Memory B cell (primary cell): ENCODE data around the gene SLC9A6.
"Not testable (repeated sequence)": the region's sequence is repeated elsewhere in the genome, so short reads cannot be mapped to it uniquely, and the experiment has no call there.

Source experiments
- ATAC-seq: fragments of 150-1000 bp; cut with Tn5 transposase; 2 replicates; pipeline ENCODE4 v1.10.0; 2021; ENCODE audit warnings: low read depth, mild to moderate bottlenecking, moderate library complexity
- DNase-seq, 2 donors: peaks; one replicate each; pipeline ENCODE4 v3.0.0; 2022; ENCODE audit warnings: low spot score in 2 of 2
- H3K27ac Mint-ChIP-seq: one replicate; pipeline ENCODE4 v1.8.0; 2022; ENCODE audit warnings: mild to moderate bottlenecking, moderate library complexity, mixed read lengths
- H3K27me3 Mint-ChIP-seq: one replicate; pipeline ENCODE4 v1.8.0; 2022; ENCODE audit warnings: mixed read lengths
- H3K36me3 Mint-ChIP-seq: one replicate; pipeline ENCODE4 v1.8.0; 2022; ENCODE audit warnings: mild to moderate bottlenecking, mixed read lengths
- H3K4me1 Mint-ChIP-seq: one replicate; pipeline ENCODE4 v1.8.0; 2022; ENCODE audit warnings: mixed read lengths
- H3K4me3 Mint-ChIP-seq: one replicate; pipeline ENCODE4 v1.8.0; 2022; ENCODE audit warnings: mild to moderate bottlenecking, moderate library complexity, mixed read lengths
- H3K9me3 Mint-ChIP-seq: one replicate; pipeline ENCODE4 v1.8.0; 2022; ENCODE audit warnings: mixed read lengths

The SLC9A6 gene

GRCh38 chrX:136061696-136062095 lies 76.5 kb downstream of the SLC9A6 start:
- ATAC-seq, result no peak

GRCh38 chrX:136063340-136064079 lies 78.3 kb downstream of the SLC9A6 start:
- DNase-seq (no peak), ATAC-seq (no peak)
- Mint-ChIP-seq H3K36me3 (no peaks in the 10 kb centered on the region), H3K9me3 (no peaks in the 10 kb centered on the region), H3K4me3 (no peak overlapping the region), H3K27me3 (peaks cover 2% of the 10 kb centered on the region), H3K4me1 (no peaks in the 10 kb centered on the region), H3K27ac (no peak overlapping the region)

More at GRCh38 chrX:136061696-136062095, 76.5 kb downstream of the SLC9A6 start:
- no peak overlapping the region for H3K27ac Mint-ChIP-seq
- H3K27me3 Mint-ChIP-seq, result peaks cover 2% of the 10 kb centered on the region
- no peak overlapping the region for H3K4me3 Mint-ChIP-seq
- DNase-seq, result no peak
- H3K36me3 Mint-ChIP-seq, result no peaks in the 10 kb centered on the region
- H3K4me1 Mint-ChIP-seq, result no peaks in the 10 kb centered on the region
- H3K9me3 Mint-ChIP-seq, result no peaks in the 10 kb centered on the region

DNA sequence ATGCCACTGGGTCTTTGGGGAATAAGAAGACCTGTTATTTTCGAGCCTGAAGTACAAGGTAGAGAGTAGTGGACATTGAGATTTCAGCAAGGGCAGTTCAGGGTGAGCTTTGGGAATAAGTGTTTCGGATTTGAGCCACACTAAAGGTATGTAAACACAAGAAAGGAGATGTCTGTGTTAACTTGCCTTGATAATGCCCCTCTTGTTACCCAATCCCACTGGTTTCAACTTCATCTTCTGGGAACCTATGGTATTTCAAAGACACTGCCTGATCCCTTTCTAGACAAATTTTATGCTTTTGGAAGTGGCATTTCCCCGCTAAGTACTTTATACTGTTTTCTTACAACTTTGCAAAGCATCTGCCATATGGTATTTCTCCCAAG lies 79.4 kb downstream of the SLC9A6 start:
- DNase-seq, result no peak
- peaks cover under 1% of the 10 kb centered on the region for H3K4me1 Mint-ChIP-seq
- no peak for ATAC-seq
- H3K36me3 Mint-ChIP-seq, result no peaks in the 10 kb centered on the region
- H3K27ac Mint-ChIP-seq, result no peak overlapping the region
- H3K9me3 Mint-ChIP-seq, result no peaks in the 10 kb centered on the region
- no peak overlapping the region for H3K4me3 Mint-ChIP-seq
- H3K27me3 Mint-ChIP-seq, result peaks cover 2% of the 10 kb centered on the region

DNA sequence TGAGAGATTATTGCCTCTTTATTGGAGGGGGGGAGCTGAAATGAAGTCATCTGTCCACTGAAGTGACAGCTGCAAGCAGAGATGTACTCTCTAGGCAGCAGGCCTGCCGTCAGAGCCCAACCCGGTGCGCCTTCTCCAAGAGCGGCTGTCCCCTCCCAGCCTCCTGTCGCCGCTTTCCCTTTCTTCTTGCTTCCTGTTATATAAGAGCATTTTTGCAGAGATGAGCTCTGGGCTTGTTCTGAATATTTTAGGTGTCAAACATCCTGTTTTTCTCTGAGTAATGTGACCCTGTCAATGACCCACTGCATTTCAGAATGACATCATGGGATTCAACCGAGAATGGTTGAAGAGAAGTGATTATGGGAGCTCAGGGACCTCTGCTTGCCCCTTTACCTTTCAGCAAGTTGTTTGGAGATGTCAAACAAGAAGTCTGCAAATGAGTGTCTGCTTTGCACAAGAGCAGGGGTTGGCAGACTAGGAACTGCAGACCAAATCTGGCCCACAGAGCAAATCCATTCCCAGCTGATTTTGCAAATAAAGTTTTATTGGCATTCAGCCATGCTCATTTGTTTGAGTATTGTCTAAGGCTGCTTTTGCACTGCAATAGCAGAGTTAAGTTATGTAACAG lies 79.9 kb downstream of the SLC9A6 start:
- DNase-seq, result no peak
- H3K4me3 Mint-ChIP-seq, result no peak overlapping the region
- no peak overlapping the region for H3K27ac Mint-ChIP-seq
- H3K4me1 Mint-ChIP-seq, result peaks cover 4% of the 10 kb centered on the region
- ATAC-seq, result no peak
- H3K36me3 Mint-ChIP-seq, result no peaks in the 10 kb centered on the region
- H3K27me3 Mint-ChIP-seq, result peaks cover 2% of the 10 kb centered on the region
- H3K9me3 Mint-ChIP-seq, result no peaks in the 10 kb centered on the region

GRCh38 chrX:136067097-136067496 lies 81.9 kb downstream of the SLC9A6 start:
- Mint-ChIP-seq H3K4me3 (no peak overlapping the region), H3K9me3 (no peaks in the 10 kb centered on the region), H3K36me3 (no peaks in the 10 kb centered on the region), H3K27me3 (peaks cover 2% of the 10 kb centered on the region), H3K27ac (no peak overlapping the region), H3K4me1 (peaks cover 13% of the 10 kb centered on the region)
- ATAC-seq (no peak), DNase-seq (no peak)

DNA sequence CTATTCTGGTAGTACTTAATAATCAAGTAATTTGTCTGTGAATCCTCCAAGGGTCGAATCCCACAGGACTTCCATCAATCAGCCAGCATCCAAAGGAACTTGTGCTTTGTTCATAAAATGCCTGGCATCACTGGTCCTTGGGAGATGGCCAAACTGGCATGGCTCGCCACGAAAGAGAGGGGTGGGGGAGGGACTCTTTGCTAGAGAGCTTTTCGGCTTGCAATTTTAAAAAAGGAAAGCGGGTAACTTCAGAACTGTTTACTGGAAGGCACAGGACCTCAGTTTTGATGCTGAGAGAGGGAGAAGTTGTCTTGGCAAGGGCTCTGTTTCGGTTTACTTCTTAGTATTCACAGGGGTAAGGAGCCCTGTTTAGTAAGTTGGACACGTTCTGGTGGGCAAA lies 82.7 kb downstream of the SLC9A6 start:
- H3K4me3 Mint-ChIP-seq, result no peak overlapping the region
- no peak overlapping the region for H3K27ac Mint-ChIP-seq
- H3K4me1 Mint-ChIP-seq, result peaks cover 13% of the 10 kb centered on the region
- H3K9me3 Mint-ChIP-seq, result no peaks in the 10 kb centered on the region
- no peaks in the 10 kb centered on the region for H3K36me3 Mint-ChIP-seq
- H3K27me3 Mint-ChIP-seq, result peaks cover 2% of the 10 kb centered on the region
- no peak for DNase-seq
- no peak for ATAC-seq

DNA sequence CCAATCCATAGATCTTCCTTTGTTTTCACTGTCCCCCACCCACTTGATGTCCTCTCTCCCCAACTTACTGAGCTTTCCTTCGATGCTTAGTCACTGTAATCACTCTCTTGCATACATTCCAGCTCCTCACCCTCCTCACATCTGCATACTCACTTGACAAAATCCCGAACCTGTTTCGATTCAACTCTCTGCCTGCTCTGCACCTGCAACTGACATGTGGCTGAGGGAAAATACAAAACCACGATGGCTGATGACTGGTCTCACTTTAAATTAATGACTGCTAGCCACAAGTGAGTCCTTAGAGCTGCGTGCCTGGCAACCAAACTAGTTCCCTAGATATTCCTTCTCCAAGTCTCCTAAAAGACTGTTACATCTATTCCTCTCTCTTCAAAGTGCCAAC lies 91.7 kb downstream of the SLC9A6 start:
- H3K36me3 Mint-ChIP-seq, result no peaks in the 10 kb centered on the region
- H3K9me3 Mint-ChIP-seq, result no peaks in the 10 kb centered on the region
- H3K27ac Mint-ChIP-seq, result no peak overlapping the region
- peaks cover 2% of the 10 kb centered on the region for H3K4me1 Mint-ChIP-seq
- no peak overlapping the region for H3K4me3 Mint-ChIP-seq
- DNase-seq (no peak), ATAC-seq (no peak)
- peaks cover 20% of the 10 kb centered on the region for H3K27me3 Mint-ChIP-seq

- Mint-ChIP-seq H3K4me1 (peaks cover 2% of the 10 kb centered on the region), H3K27ac (no peak overlapping the region), H3K36me3 (no peaks in the 10 kb centered on the region), H3K4me3 (no peak overlapping the region), H3K9me3 (no peaks in the 10 kb centered on the region), H3K27me3 (peaks cover 21% of the 10 kb centered on the region)
- no peak for ATAC-seq
- DNase-seq, result no peak
Observed at GRCh38 chrX:136080766-136081165, 95.5 kb downstream of the SLC9A6 start.

DNA sequence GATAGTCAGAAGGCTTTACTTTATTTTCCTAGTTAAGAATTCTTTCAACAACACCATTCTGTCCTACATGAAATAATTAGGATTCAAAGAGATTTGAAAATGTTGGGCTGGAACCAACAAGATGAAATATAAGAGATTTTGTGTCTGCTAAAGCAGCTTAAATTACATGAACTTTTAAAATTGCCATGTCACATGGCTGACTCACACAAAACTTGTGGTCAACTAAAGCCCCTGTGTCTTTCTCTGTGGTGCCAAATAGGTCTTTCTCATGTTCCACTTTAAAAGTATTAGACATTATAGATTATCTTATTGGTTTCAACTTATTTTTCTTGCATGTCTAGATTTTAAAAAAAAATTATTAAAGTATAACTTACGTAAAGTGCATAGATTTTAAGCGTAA lies 101.3 kb downstream of the SLC9A6 start:
- no peaks in the 10 kb centered on the region for H3K36me3 Mint-ChIP-seq
- H3K27ac Mint-ChIP-seq, result no peak overlapping the region
- no peaks in the 10 kb centered on the region for H3K9me3 Mint-ChIP-seq
- ATAC-seq (no peak), DNase-seq (no peak)
- no peaks in the 10 kb centered on the region for H3K4me1 Mint-ChIP-seq
- H3K4me3 Mint-ChIP-seq, result no peak overlapping the region
- H3K27me3 Mint-ChIP-seq, result peaks cover 4% of the 10 kb centered on the region

DNA sequence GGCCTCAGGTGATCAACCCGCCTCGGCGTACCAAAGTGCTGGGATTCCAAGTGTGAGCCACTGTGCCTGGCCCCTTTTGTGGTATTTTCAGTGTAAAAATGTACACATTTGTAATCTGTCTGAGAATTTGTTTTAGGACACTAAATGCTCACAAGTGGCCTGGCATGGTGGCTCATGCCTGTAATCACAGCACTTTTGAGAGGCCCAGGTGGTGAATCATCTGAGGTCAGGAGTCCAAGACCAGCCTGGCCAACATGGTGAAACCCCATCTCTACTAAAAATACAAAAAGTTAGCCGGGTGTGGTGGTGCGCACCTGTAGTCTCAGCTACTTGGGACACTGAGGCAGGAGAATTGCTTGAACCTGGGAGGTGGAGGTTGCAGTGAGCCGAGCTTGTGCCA lies 106.7 kb downstream of the SLC9A6 start:
- not testable (repeated sequence) for H3K27me3 Mint-ChIP-seq, H3K4me1 Mint-ChIP-seq, ATAC-seq, DNase-seq, H3K27ac Mint-ChIP-seq, H3K4me3 Mint-ChIP-seq, H3K36me3 Mint-ChIP-seq, H3K9me3 Mint-ChIP-seq

- no peak for ATAC-seq
- Mint-ChIP-seq H3K27ac (no peak overlapping the region), H3K27me3 (no peaks in the 10 kb centered on the region), H3K9me3 (no peaks in the 10 kb centered on the region), H3K4me1 (no peaks in the 10 kb centered on the region), H3K36me3 (no peaks in the 10 kb centered on the region), H3K4me3 (no peak overlapping the region)
- no peak for DNase-seq
Observed at GRCh38 chrX:136094962-136095361, 109.7 kb downstream of the SLC9A6 start.
